ENCODE measurements around the gene KIF26B.

The KIF26B gene

DNA sequence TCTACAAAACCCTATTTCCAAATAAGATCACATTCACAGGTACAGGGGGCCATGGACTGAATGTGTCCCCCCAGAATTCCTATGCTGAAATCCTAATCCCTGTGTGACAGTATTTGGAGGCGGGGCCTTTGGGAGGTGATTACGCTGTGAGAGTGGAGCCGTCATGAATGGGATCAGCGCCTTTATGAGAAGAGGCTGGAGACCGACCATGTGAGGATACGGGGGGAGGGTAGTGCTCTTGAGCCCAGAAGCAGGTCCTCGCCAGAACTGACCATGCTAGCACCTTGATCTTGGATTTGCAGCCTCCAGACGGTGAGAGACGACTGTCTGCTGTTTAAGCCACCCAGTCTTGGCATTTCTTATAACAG, 23.8 kb upstream of the KIF26B start:
- Histone ChIP-seq H3K27me3 (replicated peaks; ENCODE audit: insufficient read depth, low read length) (no peaks in the 10 kb centered on the region), H3K4me2 (ENCODE audit: low read depth, low read length) (no peak overlapping the region)

DNA sequence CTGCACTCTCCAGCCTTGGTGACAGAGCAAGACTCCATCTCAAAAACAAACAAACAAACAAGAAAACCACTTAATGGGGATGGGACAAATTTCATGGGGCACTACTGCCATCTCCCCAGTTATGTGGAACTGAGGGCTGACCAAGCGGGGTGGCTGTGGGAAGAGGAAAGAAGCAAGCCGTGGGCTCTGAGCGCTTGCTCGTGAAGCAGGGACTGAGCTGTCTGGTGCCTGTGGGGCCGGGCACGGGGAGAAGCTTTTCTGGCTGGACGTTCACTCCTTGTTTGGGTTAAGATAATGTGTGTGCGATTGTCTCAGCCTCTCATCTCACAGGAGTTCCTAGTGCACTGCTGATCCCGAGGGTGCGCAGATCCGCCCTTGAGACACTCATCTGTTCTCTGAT, 22.0 kb upstream of the KIF26B start:
- Histone ChIP-seq H3F3A (ENCODE audit: insufficient read depth, low read length) (no peaks in the 10 kb centered on the region), H3K27ac (ENCODE audit: low read length) (no peak overlapping the region), H4K20me1 (ENCODE audit: insufficient read depth, low read length) (no peaks in the 10 kb centered on the region), H3K4me1 (ENCODE audit: low read length) (no peaks in the 10 kb centered on the region), H3K9ac (ENCODE audit: low read length) (no peak overlapping the region), H3K4me2 (ENCODE audit: low read depth, low read length) (no peak overlapping the region), H3K9me2 (replicated peaks; ENCODE audit: insufficient read depth, low read length) (no peaks in the 10 kb centered on the region), H3K79me2 (ENCODE audit: low read length) (no peaks in the 10 kb centered on the region), H3K9me3 (replicated peaks; ENCODE audit: insufficient read depth, low read length) (no peaks in the 10 kb centered on the region), H3K27me3 (replicated peaks; ENCODE audit: insufficient read depth, low read length) (no peaks in the 10 kb centered on the region), H3K36me3 (replicated peaks; ENCODE audit: insufficient read depth, low read length) (no peaks in the 10 kb centered on the region), H3K4me3 (ENCODE audit: low read length) (no peak overlapping the region), H2AFZ (ENCODE audit: low read length) (no peak overlapping the region)
- TF ChIP-seq EZH2phosphoT487 (IDR thresholded peaks at IDR 0.05; ENCODE audit: low read length), result no peak
- TF ChIP-seq, protein P1, sequence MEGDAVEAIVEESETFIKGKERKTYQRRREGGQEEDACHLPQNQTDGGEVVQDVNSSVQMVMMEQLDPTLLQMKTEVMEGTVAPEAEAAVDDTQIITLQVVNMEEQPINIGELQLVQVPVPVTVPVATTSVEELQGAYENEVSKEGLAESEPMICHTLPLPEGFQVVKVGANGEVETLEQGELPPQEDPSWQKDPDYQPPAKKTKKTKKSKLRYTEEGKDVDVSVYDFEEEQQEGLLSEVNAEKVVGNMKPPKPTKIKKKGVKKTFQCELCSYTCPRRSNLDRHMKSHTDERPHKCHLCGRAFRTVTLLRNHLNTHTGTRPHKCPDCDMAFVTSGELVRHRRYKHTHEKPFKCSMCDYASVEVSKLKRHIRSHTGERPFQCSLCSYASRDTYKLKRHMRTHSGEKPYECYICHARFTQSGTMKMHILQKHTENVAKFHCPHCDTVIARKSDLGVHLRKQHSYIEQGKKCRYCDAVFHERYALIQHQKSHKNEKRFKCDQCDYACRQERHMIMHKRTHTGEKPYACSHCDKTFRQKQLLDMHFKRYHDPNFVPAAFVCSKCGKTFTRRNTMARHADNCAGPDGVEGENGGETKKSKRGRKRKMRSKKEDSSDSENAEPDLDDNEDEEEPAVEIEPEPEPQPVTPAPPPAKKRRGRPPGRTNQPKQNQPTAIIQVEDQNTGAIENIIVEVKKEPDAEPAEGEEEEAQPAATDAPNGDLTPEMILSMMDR (IDR thresholded peaks at IDR 0.05; ENCODE audit: low read length), result no peak
- TF ChIP-seq EZH2 (optimal IDR thresholded peaks at IDR 0.05; ENCODE audit: low read depth, low read length), result no peak
- DNase-seq, result no peak

More for the DNA sequence above, 23.8 kb upstream of the KIF26B start:
- Histone ChIP-seq H3K36me3 (replicated peaks; ENCODE audit: insufficient read depth, low read length) (no peaks in the 10 kb centered on the region), H3F3A (ENCODE audit: insufficient read depth, low read length) (no peaks in the 10 kb centered on the region), H3K4me1 (ENCODE audit: low read length) (no peaks in the 10 kb centered on the region), H3K9ac (ENCODE audit: low read length) (no peak overlapping the region), H3K27ac (ENCODE audit: low read length) (no peak overlapping the region), H4K20me1 (ENCODE audit: insufficient read depth, low read length) (no peaks in the 10 kb centered on the region), H3K4me3 (ENCODE audit: low read length) (no peak overlapping the region), H3K9me2 (replicated peaks; ENCODE audit: insufficient read depth, low read length) (no peaks in the 10 kb centered on the region), H3K9me3 (replicated peaks; ENCODE audit: insufficient read depth, low read length) (no peaks in the 10 kb centered on the region), H3K79me2 (ENCODE audit: low read length) (no peaks in the 10 kb centered on the region), H2AFZ (ENCODE audit: low read length) (no peak overlapping the region)
- TF ChIP-seq EZH2phosphoT487 (IDR thresholded peaks at IDR 0.05; ENCODE audit: low read length), result no peak
- TF ChIP-seq, protein P1 (IDR thresholded peaks at IDR 0.05; ENCODE audit: low read length), result no peak
- TF ChIP-seq EZH2 (optimal IDR thresholded peaks at IDR 0.05; ENCODE audit: low read depth, low read length), result no peak
- DNase-seq, result no peak

DNA sequence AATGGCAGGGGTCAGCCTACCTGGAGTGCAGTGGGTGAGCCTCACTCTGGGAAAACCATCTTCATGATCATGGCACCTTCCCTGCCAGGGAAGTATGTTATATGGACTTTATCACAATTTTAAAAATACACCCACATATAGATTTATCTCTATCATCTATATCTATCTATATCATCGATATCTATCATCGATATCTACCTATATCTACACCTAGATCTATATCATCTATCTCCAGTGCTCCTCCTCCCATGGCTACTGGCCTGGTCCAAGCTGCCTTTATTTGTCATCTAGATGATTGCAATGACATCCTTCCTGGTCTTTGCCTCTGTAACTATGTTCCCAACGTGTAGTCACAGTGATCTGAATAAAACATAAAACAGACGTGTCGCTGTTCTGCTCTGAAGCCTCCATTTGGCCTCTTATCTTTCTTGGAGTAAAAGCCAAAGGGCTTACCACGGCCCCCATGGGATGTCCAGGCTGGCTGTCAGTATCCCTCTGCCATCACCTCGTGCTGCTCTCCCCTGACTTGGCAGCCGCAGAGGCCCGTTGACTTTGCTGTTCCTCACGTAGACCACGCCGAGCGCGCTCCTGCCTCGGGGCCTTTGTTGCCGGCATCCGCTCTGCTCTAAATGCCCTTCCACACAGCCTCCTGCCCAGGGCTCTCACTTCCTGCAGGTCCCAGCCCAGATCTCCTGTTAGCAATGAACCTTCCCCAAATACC, 20.6 kb upstream of the KIF26B start:
- Histone ChIP-seq H2AFZ (ENCODE audit: low read length) (no peak overlapping the region), H3K9me3 (replicated peaks; ENCODE audit: insufficient read depth, low read length) (no peaks in the 10 kb centered on the region), H3K27me3 (replicated peaks; ENCODE audit: insufficient read depth, low read length) (no peaks in the 10 kb centered on the region), H3K79me2 (ENCODE audit: low read length) (no peaks in the 10 kb centered on the region), H3K9ac (ENCODE audit: low read length) (no peak overlapping the region), H4K20me1 (ENCODE audit: insufficient read depth, low read length) (no peaks in the 10 kb centered on the region), H3K27ac (ENCODE audit: low read length) (no peak overlapping the region), H3K36me3 (replicated peaks; ENCODE audit: insufficient read depth, low read length) (no peaks in the 10 kb centered on the region), H3K4me1 (ENCODE audit: low read length) (no peaks in the 10 kb centered on the region), H3K4me2 (ENCODE audit: low read depth, low read length) (no peak overlapping the region), H3F3A (ENCODE audit: insufficient read depth, low read length) (no peaks in the 10 kb centered on the region), H3K9me2 (replicated peaks; ENCODE audit: insufficient read depth, low read length) (no peaks in the 10 kb centered on the region), H3K4me3 (ENCODE audit: low read length) (no peak overlapping the region)
- no peak for TF ChIP-seq EZH2phosphoT487 (IDR thresholded peaks at IDR 0.05; ENCODE audit: low read length)
- TF ChIP-seq EZH2 (optimal IDR thresholded peaks at IDR 0.05; ENCODE audit: low read depth, low read length), result no peak
- TF ChIP-seq, protein P1 (IDR thresholded peaks at IDR 0.05; ENCODE audit: low read length), result no peak
- no peak for DNase-seq

Data from MM.1S (cell line).